NB4 (cell line): Measurements from ENCODE around the gene CHD9NB.

ENCODE experiments used
- CTCF ChIP-seq: IDR thresholded peaks from one replicate; pipeline ENCODE4 v1.5.1; 2012; ENCODE audit warnings: low read depth, low read length
- MYC ChIP-seq: IDR thresholded peaks from 2 replicates; pipeline ENCODE4 v1.6.1; 2011; ENCODE audit warnings: low read depth, low read length
- POLR2A ChIP-seq: IDR thresholded peaks from 2 replicates; pipeline ENCODE4 v1.6.1; 2011; ENCODE audit warnings: mild to moderate bottlenecking; ENCODE audit not compliant: insufficient read length; ENCODE audit errors: extremely low read depth

DNA sequence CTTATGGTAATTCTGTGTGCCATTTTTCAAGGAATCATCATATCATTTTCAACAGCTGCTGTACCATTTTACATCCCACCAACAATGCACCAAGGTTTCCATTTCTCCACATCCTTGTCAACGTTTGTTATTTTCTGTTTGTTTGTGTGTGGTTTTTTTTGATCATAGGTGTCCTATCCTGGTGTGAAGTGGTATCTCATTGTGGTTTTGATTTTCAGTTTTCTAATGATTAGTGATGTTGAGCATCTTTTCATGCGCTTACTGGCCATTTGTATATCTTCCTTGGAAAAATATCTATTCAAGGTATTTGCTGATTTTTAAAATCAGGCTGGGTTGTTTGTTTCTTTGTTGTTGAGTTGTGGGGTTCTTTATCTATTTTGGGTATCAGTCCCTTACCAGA lies 17.1 kb upstream of the CHD9NB start:
- TF ChIP-seq CTCF (no peak), MYC (no peak), POLR2A (no peak)
